ENCODE measurements around the gene PCIF1.
"Not testable (repeated sequence)": the region's sequence is repeated elsewhere in the genome, so short reads cannot be mapped to it uniquely, and the experiment has no call there.

PCIF1 gene

GRCh38 chr20:45948261-45948733 is 13.8 kb downstream of the PCIF1 start:
- no peak for DNase-seq

- DNase-seq = no peak
Observed at GRCh38 chr20:45948742-45949541, 14.5 kb downstream of the PCIF1 start.

- DNase-seq = no peak
Observed at GRCh38 chr20:45949542-45950329, 15.3 kb downstream of the PCIF1 start.

- DNase-seq = no peak
Observed at GRCh38 chr20:45950330-45950646, 15.8 kb downstream of the PCIF1 start.

GRCh38 chr20:45951925-45952834 is 17.7 kb downstream of the PCIF1 start:
- DNase-seq = no peak

GRCh38 chr20:45952861-45953260 is 18.4 kb downstream of the PCIF1 start:
- DNase-seq = no peak

- no peak for DNase-seq
Observed at GRCh38 chr20:45953672-45954071, 19.2 kb downstream of the PCIF1 start.

GRCh38 chr20:45956326-45956725 is 21.8 kb downstream of the PCIF1 start:
- DNase-seq = not testable (repeated sequence)

GRCh38 chr20:45957021-45957941 is 22.8 kb downstream of the PCIF1 start:
- peak; percentile 8 for DNase-seq

- DNase-seq = peak; percentile 1
Observed at GRCh38 chr20:45958593-45958992, 24.1 kb downstream of the PCIF1 start.

- peak; percentile 10 for DNase-seq
Observed at GRCh38 chr20:45959126-45959525, 24.6 kb downstream of the PCIF1 start.

- DNase-seq = peak; percentile 8
Observed at GRCh38 chr20:45959956-45960630, 25.6 kb downstream of the PCIF1 start.

GRCh38 chr20:45962031-45962755 is 27.7 kb downstream of the PCIF1 start:
- peak; percentile 12 for DNase-seq

GRCh38 chr20:45963059-45964005 is 28.8 kb downstream of the PCIF1 start:
- no peak for DNase-seq

GRCh38 chr20:45964006-45964400 is 29.5 kb downstream of the PCIF1 start:
- no peak for DNase-seq

- peak; percentile 19 for DNase-seq
Observed at GRCh38 chr20:45965169-45966002, 30.9 kb downstream of the PCIF1 start.

GRCh38 chr20:45967551-45968080 is 33.1 kb downstream of the PCIF1 start:
- DNase-seq = peak; percentile 20

- DNase-seq = peak; percentile 17
Observed at GRCh38 chr20:45968081-45968671, 33.7 kb downstream of the PCIF1 start.
